CD4-positive, alpha-beta T cell treated with Interleukin-6 at 100 ng/mL for 8 hours (primary cell): ENCODE data around the gene DPEP3.
"Not testable (repeated sequence)": the region's sequence is repeated elsewhere in the genome, so short reads cannot be mapped to it uniquely, and the experiment has no call there.

Source experiments
- DNase-seq: peaks from one replicate; pipeline ENCODE4 v3.0.0-alpha.2; 2020; ENCODE audit warnings: mixed read lengths, low spot score

The DPEP3 gene

DNA sequence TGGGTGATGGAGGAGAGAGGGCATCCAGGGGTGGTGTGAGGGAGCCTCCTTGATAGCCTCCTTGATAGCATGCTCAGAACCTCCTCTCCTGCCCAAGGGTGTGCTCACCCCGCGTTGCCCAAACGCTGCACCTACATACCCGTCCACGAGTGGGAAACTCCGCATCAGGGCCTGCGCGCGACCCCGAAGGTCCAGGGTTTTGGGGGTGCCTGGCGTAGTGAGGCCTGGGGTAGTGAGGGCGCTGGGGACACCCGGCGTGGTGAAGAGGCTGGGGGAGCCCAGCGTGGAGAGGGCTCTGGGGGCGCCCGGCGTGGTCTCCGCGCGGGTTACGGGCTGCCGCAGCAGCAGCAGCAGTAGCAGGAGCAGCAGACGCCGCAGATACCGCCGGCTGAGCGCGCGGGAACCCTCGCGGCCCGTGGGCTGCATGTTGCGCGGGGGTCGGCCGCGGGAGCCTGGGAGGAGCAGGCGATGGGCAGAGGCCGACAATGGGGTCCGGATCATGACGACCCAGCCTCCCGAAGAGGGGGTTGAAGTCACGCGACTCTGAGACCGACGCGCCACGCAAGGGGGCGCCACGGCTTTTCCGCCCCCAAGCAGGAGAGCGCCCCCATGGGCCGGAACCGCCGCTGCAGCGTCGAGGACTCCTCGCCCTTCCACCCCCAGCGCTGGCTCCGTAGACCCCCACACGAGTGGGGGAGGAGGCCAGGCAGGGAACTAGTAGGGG, at the start of gene DPEP3:
TSS of gene DPEP3 (minus strand) at position 545 of the 724 bp plus-strand sequence. CDS start at position 426, 119 bp downstream.
- no peak for DNase-seq

DNA sequence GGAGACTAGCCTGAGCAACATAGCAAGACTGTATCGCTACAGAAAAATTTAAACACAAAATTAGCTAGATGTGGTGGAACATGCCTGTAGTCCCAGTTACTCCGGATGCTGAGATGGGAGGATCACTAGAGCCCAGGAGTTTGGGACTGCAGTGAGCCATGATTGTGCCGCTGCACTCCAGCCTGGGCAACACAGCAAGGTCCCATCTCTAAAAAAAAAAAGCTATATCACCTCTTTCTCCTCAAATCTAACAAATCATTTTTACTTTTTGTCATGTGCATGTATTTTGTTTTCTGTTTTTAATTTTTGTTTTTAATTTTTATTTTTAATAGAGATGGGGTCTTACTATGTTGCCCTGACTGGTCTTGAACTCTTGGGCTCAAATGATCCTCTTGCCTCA, 48.7 kb upstream of the DPEP3 start:
- no peak for DNase-seq

DNA sequence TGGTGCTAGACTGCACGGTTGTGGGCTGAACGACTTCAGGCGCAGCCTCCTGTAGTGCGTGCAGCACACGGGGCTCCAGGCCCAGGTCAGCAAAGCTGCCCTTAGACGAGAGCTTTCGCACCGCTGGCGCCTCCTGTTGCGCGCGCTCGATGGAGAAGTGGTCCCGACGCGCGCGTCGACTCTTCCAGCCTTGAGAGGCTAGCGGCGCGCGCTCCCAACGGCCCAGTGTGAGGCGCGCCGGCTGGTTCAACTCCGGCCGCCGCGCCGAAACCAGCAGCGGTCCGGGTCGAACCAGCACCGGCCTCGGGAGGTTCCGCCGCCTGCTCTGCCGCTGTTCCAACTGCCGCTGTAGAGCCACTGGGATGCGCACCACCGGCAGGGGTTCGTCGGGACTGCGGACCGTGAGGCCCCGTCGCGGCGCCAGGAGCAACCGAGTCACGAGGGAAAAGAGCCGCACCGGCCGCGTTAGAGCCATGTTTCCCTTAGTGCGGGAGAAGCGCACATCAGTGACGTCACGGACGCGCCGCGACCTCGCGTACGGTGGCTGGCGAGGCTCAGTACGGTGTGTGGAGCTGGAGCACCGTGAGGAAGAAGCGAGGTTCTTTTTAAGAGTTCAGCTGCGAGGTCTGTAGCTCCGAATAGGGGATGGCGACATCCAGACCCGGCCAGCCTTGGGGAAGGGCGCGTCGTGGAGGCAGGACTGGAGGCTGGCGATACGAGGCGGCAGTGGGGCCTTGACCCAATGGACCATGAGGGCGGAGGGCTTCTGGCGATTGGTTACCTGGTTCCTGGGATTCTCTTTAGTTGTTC, 42.6 kb upstream of the DPEP3 start, which contains the start of the genes DDX28 and DUS2:
TSS of gene DDX28 (minus strand) at position 505 of the 810 bp plus-strand sequence. CDS start at position 475, 30 bp downstream.
TSS of gene DUS2 (plus strand) at position 557 of the 810 bp plus-strand sequence. CDS start 14,740 bp downstream, outside the sequence.
- peak; percentile 88 for DNase-seq

- DNase-seq, result no peak
Measured at GRCh38 chr16:68022278-68022727, 42.0 kb upstream of the DPEP3 start.

DNA sequence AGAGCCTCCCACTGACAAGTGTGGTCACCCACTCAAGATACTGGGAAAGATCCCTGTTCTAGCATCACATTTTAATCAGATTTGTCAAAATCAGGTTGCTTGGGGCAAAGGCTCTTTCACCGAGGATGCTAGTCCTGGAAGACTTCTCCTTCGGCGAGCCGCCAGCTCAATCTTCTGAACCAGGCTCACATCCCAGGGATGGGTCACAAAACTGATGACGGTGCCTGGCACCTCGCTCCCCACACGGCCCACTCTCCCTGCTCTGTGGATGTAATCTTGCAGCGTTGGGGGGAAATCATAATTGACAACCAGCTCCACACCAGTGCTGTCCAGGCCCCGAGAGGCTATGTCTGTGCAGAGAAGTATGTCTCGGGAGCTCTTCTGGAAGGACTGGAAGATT, 41.2 kb upstream of the DPEP3 start:
- no peak for DNase-seq

GRCh38 chr16:68019167-68019680, 38.9 kb upstream of the DPEP3 start:
- DNase-seq, result no peak

DNA sequence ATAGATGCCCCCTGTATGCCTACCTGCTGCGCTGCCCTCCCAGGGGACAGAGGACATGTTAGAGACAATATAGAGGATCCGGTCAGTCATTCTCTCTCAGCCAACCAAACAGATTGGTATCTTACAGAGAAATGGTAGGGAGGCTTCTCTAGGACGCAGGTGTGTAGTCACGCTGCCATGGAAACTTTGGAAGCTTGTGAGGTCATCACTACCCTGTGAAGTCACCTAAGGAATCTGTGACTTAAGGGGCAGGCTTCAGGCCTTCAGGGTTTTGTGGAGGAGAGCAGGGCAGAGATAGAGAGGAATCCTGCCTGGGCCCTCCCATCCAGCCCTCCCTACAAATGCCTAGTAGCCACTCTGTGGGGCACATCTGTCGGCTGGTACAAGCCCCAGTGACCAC, 35.4 kb upstream of the DPEP3 start, which contains the start of gene DPEP2NB:
TSS of gene DPEP2NB (minus strand) at position 231 of the 400 bp plus-strand sequence. CDS start at position 90, 141 bp downstream.
- DNase-seq, result no peak

- DNase-seq, result no peak
Measured at GRCh38 chr16:68013440-68013839, 33.1 kb upstream of the DPEP3 start.

- not testable (repeated sequence) for DNase-seq
Measured at GRCh38 chr16:68009872-68010271, 29.6 kb upstream of the DPEP3 start.

GRCh38 chr16:68009157-68009735, 28.9 kb upstream of the DPEP3 start:
- no peak for DNase-seq

- peak; percentile 83 for DNase-seq
Measured at GRCh38 chr16:68005786-68006286, 25.5 kb upstream of the DPEP3 start.

DNA sequence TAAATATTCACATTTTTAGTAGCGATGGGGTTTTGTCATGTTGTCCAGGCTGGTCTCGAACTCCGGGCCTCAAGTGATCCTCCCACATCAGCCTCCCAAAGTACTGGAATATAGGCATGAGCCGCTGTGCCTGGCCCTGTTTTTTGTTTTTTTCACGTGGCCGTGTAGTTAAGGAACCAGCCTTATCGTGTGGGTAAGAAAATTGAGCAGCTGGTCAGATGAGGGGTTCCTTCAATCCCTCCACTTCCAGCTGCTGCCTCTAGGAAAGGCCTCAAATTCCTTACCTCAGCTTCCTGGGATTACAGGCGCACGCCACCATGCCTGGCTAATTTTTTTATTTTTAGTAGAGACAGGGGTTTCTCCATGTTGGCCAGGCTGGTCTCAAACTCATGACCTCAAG, 24.9 kb upstream of the DPEP3 start:
- DNase-seq, result no peak

GRCh38 chr16:68003031-68003430, 22.7 kb upstream of the DPEP3 start:
- no peak for DNase-seq

GRCh38 chr16:68000450-68000849, 20.2 kb upstream of the DPEP3 start:
- DNase-seq, result peak; percentile 23

DNA sequence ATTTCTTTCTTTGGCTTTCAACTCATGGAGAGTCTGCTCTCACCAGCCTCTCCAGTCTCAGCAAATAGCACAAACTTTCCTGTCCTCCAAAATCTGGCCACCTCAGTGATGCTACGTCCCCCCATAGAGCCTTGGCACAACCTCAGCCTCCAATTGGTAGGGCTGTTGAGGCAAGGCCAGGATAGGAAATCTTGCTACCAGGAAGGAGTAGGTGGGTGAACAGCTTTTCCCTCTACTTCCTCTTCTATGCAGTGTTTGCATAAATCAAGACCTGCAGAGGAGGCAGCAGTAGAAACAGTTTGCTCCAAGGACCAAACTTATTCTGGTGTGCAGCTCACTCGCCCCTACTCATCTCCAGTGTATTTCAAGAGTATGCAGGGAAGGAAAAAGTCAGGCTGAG, 19.7 kb upstream of the DPEP3 start:
- no peak for DNase-seq

DNA sequence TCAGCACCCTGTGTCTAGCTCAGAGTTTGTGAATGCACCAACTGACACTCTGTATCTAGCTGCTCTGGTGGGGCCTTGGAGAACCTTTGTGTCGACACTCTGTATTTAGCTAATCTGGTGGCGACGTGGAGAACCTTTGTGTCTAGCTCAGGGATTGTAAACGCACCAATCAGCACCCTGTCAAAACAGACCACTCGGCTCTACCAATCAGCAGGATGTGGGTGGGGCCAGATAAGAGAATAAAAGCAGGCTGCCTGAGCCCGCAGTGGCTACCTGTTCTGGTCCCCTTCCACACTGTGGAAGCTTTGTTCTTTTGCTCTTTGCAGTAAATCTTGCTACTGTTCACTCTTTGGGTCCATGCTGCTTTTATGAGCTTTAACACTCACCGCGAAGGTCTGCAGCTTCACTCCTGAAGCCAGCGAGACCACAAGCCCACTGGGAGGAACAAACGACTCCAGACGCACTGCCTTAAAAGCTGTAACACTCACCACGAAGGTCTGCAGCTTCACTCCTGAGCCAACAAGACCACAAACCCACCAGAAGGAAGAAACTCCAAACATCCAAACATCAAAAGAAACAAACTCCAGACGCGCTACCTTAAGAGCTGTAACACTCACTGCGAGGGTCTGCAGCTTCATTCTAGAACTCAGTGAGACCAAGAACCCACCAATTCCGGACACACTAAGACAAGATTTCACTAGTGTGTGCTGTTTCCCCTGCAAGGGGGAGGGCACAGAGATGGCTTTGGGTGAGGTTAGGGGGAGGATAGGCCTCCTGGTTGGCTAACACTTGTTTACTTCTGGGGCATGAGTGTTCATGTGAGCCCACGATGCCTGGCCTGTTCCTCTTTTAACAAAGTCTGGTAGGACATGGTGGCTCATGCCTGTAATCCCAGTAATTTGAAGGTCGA, 18.7 kb upstream of the DPEP3 start, which contains the start of gene DPEP2:
TSS of gene DPEP2 (minus strand) at position 706 of the 910 bp plus-strand sequence. CDS start 6,272 bp downstream, outside the sequence.
- peak; percentile 74 for DNase-seq

GRCh38 chr16:67998231-67998778, 18.0 kb upstream of the DPEP3 start:
- not testable (repeated sequence) for DNase-seq

DNA sequence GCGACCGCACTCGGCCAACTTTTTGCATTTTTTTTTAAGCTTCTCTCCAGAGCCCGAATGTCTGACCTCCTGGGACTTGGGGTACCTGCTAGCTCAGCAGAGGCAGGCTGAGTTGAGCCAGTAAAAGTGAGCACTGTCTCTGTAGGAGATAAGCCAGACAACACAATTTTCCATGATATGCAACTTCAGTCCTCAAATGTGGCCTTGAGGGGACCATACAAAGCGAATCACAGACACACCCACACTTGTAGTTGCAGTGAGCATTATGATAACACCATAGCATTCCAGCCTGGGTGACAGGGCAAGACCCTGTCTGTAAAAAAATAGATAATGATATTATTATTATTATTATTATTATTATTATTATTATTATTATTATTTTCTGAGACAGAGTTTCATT, 16.4 kb upstream of the DPEP3 start:
- no peak for DNase-seq

DNA sequence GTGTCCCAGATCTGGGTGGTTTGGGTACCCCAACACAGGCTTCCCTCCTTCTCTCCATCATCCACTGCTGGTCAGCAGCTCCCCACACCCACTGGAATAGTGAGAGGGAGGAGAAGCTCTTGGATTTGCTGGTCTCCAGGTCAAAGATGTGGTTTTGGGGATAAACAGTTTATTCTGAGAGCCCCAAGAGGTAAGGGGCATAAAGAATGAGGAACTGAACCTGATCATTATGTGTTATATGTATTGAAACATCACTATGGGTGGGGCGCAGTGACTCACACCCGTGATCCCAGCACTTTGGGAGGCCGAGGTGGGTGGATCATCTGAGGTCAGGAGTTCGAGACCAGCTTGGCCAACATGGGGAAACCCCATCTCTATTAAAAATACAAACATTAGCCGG, 15.1 kb upstream of the DPEP3 start:
- no peak for DNase-seq

GRCh38 chr16:67994040-67994408, 13.7 kb upstream of the DPEP3 start:
- not testable (repeated sequence) for DNase-seq
